Right cardiac atrium (tissue), 5 donors: ENCODE data around the gene PLIN3. TPM values are rescaled to one million over a fixed set of nuclear protein-coding genes. Genes with fewer than 3 reads are reported as not detected.
"Not testable (repeated sequence)": the region's sequence is repeated elsewhere in the genome, so short reads cannot be mapped to it uniquely, and the experiment has no call there.

Source experiments
- ATAC-seq, 2 donors: fragments of 200-7000 bp; cut with Tn5 transposase; one replicate each; pipeline versions ENCODE4 v1.8.0 to v1.9.1; 2020; ENCODE audit warnings: moderate library complexity in 2 of 2, mild to moderate bottlenecking in 1 of 2
- DNase-seq, 3 donors: peaks; one replicate each; pipeline ENCODE4 v3.0.0-alpha.2; 2020
- H3K27ac ChIP-seq: one replicate; pipeline ENCODE4 v1.5.1; 2013; ENCODE audit warnings: mild to moderate bottlenecking, low read length, control low read depth, moderate library complexity
- H3K27me3 ChIP-seq: one replicate; pipeline ENCODE4 v1.6.1; 2013; ENCODE audit not compliant: control insufficient read depth, insufficient read depth
- H3K4me1 ChIP-seq: one replicate; pipeline ENCODE4 v1.6.1; 2013; ENCODE audit warnings: low read length; ENCODE audit not compliant: control insufficient read depth, insufficient read depth
- H3K4me3 ChIP-seq: one replicate; pipeline ENCODE4 v1.5.1; 2013; ENCODE audit warnings: low read length, control low read depth
- H3K9me3 ChIP-seq: one replicate; pipeline ENCODE4 v1.6.1; 2013; ENCODE audit warnings: low read length; ENCODE audit not compliant: control insufficient read depth
- WGBS: extraction: QIAGEN DNeasy Blood & Tissue Kit; methylation state at CpG from one replicate; pipeline ENCODE4 v1.1.7; 2013; 5-methylcytosine and 5-hydroxymethylcytosine counted together
- intact Hi-C, 4 donors: fragments of 100-400 bp; cut with DNase I; formaldehyde crosslinking; loops; one replicate each; pipeline versions ENCODE4 v1.11.0 to v1.14.0; 2022 to 2023
- polyA plus RNA-seq: library from polyadenylated mRNA; stranded (reverse); fragments of 200-250 nt; gene quantifications from one replicate; pipeline ENCODE4 v1.2.3, GENCODE V29; 2013
- total RNA-seq, 4 donors: library from RNA; stranded (reverse); fragmentation: NEBNext Ultra II Directional; extraction: Animal tissue kit (Norgen Biotek cat#: 25700); gene quantifications; one replicate each; pipeline ENCODE4 v1.2.1, GENCODE V29; 2021
- donor health status: healthy with polysubstance abuse.
- donor health status: DM: no; HTN: yes; CAD: no.
- donor health status: DM: no; HTN: no; CAD: no.
- donor health status: DM: no; HTN: yes; CAD: no; lungs with severe emphysema.
- donor health status: DM: yes; HTN: yes; CAD: no.

The PLIN3 gene
- total and polyA plus RNA-seq, 5 donors = 16.9 to 32.2 (median 27.0) TPM

GRCh38 chr19:4811328-4812131 lies 55.9 kb downstream of the PLIN3 start:
- DNase-seq (peak; percentile 83 to 94 (median 93)), ATAC-seq (peak; percentile 42 to 66)
- 72% methylated on average over 12 of the region's 12 CpGs for WGBS
- H3K27me3 ChIP-seq = no peaks in the 10 kb centered on the region
- H3K4me3 ChIP-seq = no peak overlapping the region
- no peaks in the 10 kb centered on the region for H3K9me3 ChIP-seq
- no peaks in the 10 kb centered on the region for H3K4me1 ChIP-seq
- intact Hi-C loops = loop anchor here in 3 of 4 donors (5.0 to 10.0 kb wide), 3 partner anchors 41 to 221 kb away; no protein-coding TSS in a partner anchor
- H3K27ac ChIP-seq = no peak overlapping the region

GRCh38 chr19:4807188-4807587 lies 60.3 kb downstream of the PLIN3 start:
- peak in 1 of 2 donors; percentile 19 for ATAC-seq

GRCh38 chr19:4806384-4806783 lies 61.1 kb downstream of the PLIN3 start:
- H3K4me3 ChIP-seq = no peak overlapping the region
- intact Hi-C loops = loop anchor here in 1 of 4 donors (5.0 kb wide), 1 partner anchor 106 kb away; no protein-coding TSS in a partner anchor
- no peaks in the 10 kb centered on the region for H3K4me1 ChIP-seq
- 88% methylated on average over 6 of the region's 6 CpGs for WGBS
- no peak overlapping the region for H3K27ac ChIP-seq
- no peaks in the 10 kb centered on the region for H3K27me3 ChIP-seq
- ATAC-seq (no peak), DNase-seq (no peak)
- H3K9me3 ChIP-seq = no peaks in the 10 kb centered on the region

More at GRCh38 chr19:4807188-4807587, 60.3 kb downstream of the PLIN3 start:
- Histone ChIP-seq H3K4me1 (no peaks in the 10 kb centered on the region), H3K27ac (no peak overlapping the region), H3K27me3 (no peaks in the 10 kb centered on the region), H3K4me3 (no peak overlapping the region), H3K9me3 (no peaks in the 10 kb centered on the region)
- intact Hi-C loops = loop anchor here in 1 of 4 donors (5.0 kb wide), 1 partner anchor 105 kb away; no protein-coding TSS in a partner anchor
- WGBS = 62% methylated on average over 6 of the region's 6 CpGs
- peak; percentile 46 to 77 (median 76) for DNase-seq

- intact Hi-C loops = loop anchor here in 1 of 4 donors (5.0 kb wide), 1 partner anchor 107 kb away; no protein-coding TSS in a partner anchor
- ATAC-seq = not testable (repeated sequence)
Observed at GRCh38 chr19:4805140-4805539, 62.3 kb downstream of the PLIN3 start.

GRCh38 chr19:4803736-4804695 lies 63.5 kb downstream of the PLIN3 start:
- Histone ChIP-seq H3K27ac (no peak overlapping the region), H3K9me3 (no peaks in the 10 kb centered on the region), H3K4me3 (no peak overlapping the region), H3K27me3 (no peaks in the 10 kb centered on the region), H3K4me1 (no peaks in the 10 kb centered on the region)
- intact Hi-C loops = loop anchor here (5.0 kb wide), 1 partner anchor 72 kb away; no protein-coding TSS in a partner anchor
- WGBS = 47% methylated on average over 33 of the region's 33 CpGs
- ATAC-seq (peak; percentile 72), DNase-seq (peak; percentile 61 to 87 (median 82))

More at GRCh38 chr19:4805140-4805539, 62.3 kb downstream of the PLIN3 start:
- not testable (repeated sequence) for H3K27ac ChIP-seq, H3K4me1 ChIP-seq, DNase-seq, H3K4me3 ChIP-seq, H3K27me3 ChIP-seq, H3K9me3 ChIP-seq
- 96% methylated on average over 6 of the region's 6 CpGs for WGBS

- Histone ChIP-seq H3K9me3 (no peaks in the 10 kb centered on the region), H3K4me1 (no peaks in the 10 kb centered on the region), H3K4me3 (no peak overlapping the region), H3K27ac (peak overlapping the region; percentile 67), H3K27me3 (no peaks in the 10 kb centered on the region)
- ATAC-seq (peak; percentile 74), DNase-seq (peak; percentile 60 to 78 (median 71))
- intact Hi-C loops = loop anchor here (5.0 kb wide), 1 partner anchor 70 kb away; no protein-coding TSS in a partner anchor
- WGBS = 51% methylated on average over 7 of the region's 7 CpGs
Observed at GRCh38 chr19:4802711-4803110, 64.8 kb downstream of the PLIN3 start.

GRCh38 chr19:4801085-4801619 lies 66.3 kb downstream of the PLIN3 start:
- Histone ChIP-seq H3K9me3 (no peaks in the 10 kb centered on the region), H3K4me3 (no peak overlapping the region), H3K27ac (peak overlapping the region; percentile 61), H3K4me1 (no peaks in the 10 kb centered on the region), H3K27me3 (no peaks in the 10 kb centered on the region)
- intact Hi-C loops = loop anchor here (5.0 kb wide), 1 partner anchor 69 kb away; no protein-coding TSS in a partner anchor
- ATAC-seq = no peak
- DNase-seq = peak in 1 of 3 donors; percentile 1
- 91% methylated on average over 3 of the region's 3 CpGs for WGBS

GRCh38 chr19:4800591-4801081 lies 66.8 kb downstream of the PLIN3 start:
- H3K27ac ChIP-seq = peak overlapping the region; percentile 71
- peak; percentile 37 to 69 (median 67) for DNase-seq
- intact Hi-C loops = loop anchor here (5.0 kb wide), 1 partner anchor 68 kb away; no protein-coding TSS in a partner anchor

GRCh38 chr19:4795400-4795799 lies 72.1 kb downstream of the PLIN3 start:
- H3K4me3 ChIP-seq = no peak overlapping the region
- H3K4me1 ChIP-seq = no peaks in the 10 kb centered on the region
- DNase-seq (peak in 1 of 3 donors; percentile 13), ATAC-seq (no peak)
- no peaks in the 10 kb centered on the region for H3K9me3 ChIP-seq
- WGBS = 74% methylated on average over 9 of the region's 9 CpGs
- intact Hi-C loops = no loop called here
- H3K27me3 ChIP-seq = no peaks in the 10 kb centered on the region
- H3K27ac ChIP-seq = no peak overlapping the region

More at GRCh38 chr19:4800591-4801081, 66.8 kb downstream of the PLIN3 start:
- Histone ChIP-seq H3K27me3 (no peaks in the 10 kb centered on the region), H3K4me3 (no peak overlapping the region), H3K9me3 (no peaks in the 10 kb centered on the region), H3K4me1 (no peaks in the 10 kb centered on the region)
- WGBS = 34% methylated on average over 23 of the region's 23 CpGs
- ATAC-seq = peak; percentile 32 to 55

GRCh38 chr19:4794971-4795370 lies 72.5 kb downstream of the PLIN3 start:
- no peak overlapping the region for H3K4me3 ChIP-seq
- 73% methylated on average over 11 of the region's 11 CpGs for WGBS
- no peaks in the 10 kb centered on the region for H3K9me3 ChIP-seq
- no peaks in the 10 kb centered on the region for H3K27me3 ChIP-seq
- peak in 1 of 3 donors; percentile 28 for DNase-seq
- intact Hi-C loops = no loop called here
- no peak for ATAC-seq
- no peaks in the 10 kb centered on the region for H3K4me1 ChIP-seq
- no peak overlapping the region for H3K27ac ChIP-seq
